ENCODE measurements around the gene DGLUCY.
A peak's percentile ranks its signal among the peaks of the same experiment; 100 is the strongest.
"Not testable (repeated sequence)": the region's sequence is repeated elsewhere in the genome, so short reads cannot be mapped to it uniquely, and the experiment has no call there.

DGLUCY gene

DNA sequence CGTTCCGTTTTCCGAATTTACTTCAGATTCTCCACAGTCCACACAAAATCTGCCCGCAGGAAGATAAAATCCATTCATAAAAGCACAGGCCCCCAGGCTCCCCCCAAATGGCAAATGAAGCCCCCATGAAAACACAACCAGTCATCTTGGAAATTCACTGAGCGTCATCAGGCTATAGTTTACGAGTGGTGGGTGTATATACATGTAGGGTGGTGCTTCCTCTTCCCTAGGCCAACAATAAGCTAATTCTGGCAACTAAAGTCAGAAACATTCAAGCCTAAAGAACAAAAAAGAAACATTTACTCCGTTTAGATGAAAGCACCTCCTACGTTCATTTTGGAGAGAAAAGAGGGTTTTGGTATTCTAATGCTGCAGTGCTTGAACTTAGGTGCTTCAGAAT, 124.8 kb downstream of the DGLUCY start:
- DNase-seq: no peak

DNA sequence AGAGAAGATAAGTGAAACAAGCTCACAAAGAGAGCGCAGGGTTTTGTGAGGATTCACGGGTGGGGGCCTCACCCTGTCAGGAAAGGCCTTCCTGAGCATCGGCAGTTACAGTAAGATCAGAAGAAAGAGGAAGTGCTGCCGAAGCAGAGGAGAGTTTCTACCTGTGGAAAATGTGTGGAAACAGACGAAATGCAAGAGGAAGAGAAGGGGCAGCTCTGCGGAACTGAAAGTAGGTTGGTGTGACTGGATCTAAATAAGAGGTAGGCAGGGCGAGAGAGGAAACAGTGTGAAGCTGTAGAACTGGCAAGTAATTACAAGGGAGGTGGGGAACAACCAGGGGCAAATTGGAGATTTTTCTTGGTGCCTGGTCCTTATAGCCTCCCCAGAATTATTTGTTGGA, 128.0 kb downstream of the DGLUCY start:
- no peak for DNase-seq

- DNase-seq: no peak
Measured at GRCh38 chr14:91242635-91243034, 128.8 kb downstream of the DGLUCY start.

DNA sequence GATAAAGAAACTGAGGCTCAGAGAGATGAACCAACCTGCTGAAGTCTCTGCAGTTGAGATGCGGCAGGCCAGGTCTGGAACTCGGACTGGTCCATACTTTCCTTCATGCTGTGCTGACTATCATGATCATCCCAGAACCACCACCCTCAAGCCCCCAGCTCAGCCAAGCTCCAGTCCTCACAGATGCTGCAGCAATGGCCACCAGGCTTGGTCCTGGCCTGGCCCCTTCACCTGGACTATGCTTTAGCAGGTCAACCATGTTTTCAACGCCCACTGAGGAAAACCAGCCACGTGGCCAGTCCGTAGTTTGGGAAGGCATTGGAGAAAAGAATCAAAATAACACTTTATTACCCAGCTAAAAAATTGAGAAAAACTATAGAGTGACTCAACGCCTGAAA, 129.2 kb downstream of the DGLUCY start:
- no peak for DNase-seq

GRCh38 chr14:91244501-91244901, 130.6 kb downstream of the DGLUCY start, which contains the start of gene GPR68:
TSS of gene GPR68 (minus strand) at chr14:91244704. CDS start at chr14:91235050, 9,654 bp downstream.
- no peak for DNase-seq

GRCh38 chr14:91245029-91245428, 131.2 kb downstream of the DGLUCY start:
- DNase-seq: no peak

DNA sequence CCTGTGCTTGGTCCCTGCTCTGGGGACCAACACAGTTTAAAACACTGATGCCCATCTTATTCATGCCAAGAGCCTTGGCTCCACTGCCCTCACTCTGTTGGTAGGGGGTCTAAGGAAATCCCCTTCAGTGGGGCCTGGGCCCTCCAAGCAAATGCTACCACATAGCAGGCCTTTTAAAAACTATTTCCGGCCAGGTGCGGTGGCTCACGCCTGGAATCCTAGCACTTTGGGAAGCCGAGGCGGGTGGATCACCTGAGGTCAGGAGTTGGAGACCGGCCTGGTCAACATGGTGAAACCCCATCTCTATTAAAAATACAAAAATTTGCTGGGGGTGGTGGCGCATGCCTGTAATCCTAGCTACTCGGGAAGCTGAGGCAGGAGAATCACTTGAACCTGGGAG, 131.7 kb downstream of the DGLUCY start:
- DNase-seq: not testable (repeated sequence)

DNA sequence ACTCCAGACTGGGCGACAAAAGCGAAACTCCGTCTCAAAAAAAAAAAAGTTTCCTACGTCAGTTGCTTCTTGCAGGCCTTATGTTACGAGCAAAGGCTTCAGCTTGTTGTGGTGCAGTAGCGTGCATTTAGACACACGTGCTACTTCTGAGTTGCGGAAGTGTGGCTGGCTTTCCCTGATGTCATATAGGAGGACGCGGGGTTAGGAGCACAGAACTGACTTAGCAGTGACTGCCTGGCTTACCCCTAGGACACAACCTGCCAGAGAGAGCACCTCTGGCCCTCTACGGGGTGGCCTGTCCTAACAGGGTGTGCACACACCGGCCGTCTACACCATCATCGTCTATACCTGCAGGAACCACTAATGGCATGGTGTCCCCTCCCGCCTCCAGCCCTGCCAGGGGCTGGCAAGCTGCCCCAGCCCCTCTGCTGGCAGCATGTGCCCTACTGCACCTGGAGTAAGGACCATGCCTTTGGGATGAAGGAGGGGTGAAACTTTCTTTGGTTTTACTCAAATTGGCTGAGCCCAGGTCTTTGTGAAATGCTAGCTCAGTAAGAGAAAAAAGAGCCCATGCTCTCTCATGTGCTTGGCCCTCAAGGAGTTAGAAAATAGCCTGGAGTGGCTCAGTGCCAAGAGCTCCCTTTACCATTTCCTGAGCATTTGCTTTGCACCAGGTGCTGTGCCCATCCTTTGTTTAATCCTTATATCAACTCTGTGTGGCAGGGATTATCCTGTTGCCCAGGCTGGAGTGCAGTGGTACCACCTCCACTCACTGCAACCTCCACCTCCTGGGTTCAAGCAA, 132.4 kb downstream of the DGLUCY start:
- DNase-seq: peak; percentile 58

GRCh38 chr14:91249841-91250616, 136.2 kb downstream of the DGLUCY start:
- DNase-seq: peak; percentile 95

DNA sequence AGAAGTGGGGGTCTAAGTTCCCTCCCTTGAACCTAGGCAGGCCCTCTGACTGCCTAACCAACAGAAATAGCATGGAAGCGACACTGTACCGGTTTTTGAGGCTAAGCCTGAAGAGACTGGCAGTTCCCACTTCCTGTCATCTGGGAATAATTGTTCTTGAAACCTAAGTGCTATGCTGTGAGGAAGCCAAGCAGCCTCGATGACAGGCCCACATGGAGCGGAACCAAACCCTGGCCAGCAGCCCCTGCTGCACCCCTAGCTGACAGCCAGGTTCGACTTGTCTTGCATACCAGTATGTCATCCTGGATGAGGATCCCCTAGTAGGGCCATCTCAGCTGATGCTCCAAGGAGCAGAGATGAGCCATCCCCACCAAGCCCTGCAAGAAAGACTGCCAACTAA, 137.0 kb downstream of the DGLUCY start:
- peak; percentile 60 for DNase-seq

DNA sequence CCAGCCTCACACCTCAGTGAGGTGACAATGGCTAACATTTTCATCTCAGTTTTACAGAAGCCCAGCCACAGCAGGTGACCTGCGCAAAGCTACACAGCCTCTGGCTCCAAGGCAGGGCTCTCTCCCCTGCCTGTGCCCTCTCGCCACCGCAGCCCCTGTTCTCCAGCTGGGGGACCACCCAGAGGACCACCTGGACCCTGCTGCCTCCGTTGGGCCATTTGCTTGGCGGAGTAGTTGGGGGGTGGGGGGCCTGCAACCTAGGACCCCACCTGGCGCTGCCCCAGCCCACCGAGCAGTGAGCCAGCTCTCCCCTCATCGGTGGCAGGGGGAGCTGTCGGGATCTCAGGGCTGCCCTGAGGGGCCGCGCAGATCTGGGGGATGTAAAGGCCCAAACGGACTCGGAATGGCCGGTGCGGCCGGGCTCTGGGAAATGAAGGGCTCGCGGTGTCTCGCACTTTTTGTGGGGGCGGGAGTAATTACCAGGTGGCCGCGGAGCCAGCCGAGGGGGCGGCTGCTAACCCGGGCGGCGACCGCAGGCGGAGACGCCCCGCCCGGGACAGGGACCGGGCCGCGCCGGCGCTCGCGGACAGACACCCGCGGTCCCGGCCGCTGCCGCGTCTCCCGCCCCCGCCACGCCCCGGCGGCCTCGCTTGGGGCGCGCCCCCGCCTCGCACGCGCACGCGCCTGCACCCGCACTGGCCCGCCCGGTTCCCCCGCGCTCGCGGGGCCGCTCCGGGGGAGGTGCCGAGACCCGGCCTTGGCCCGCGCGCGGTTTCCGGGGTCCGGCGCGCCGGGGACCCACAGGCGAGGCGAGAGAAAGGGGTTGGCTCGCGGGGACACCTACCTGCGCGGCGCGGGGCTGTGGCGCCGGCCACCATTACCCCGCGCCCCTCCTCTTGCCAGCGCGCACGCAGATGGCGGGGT, 139.3 kb downstream of the DGLUCY start:
- DNase-seq: peak; percentile 71

- peak; percentile 68 for DNase-seq
Measured at GRCh38 chr14:91253795-91254323, 140.0 kb downstream of the DGLUCY start.

DNA sequence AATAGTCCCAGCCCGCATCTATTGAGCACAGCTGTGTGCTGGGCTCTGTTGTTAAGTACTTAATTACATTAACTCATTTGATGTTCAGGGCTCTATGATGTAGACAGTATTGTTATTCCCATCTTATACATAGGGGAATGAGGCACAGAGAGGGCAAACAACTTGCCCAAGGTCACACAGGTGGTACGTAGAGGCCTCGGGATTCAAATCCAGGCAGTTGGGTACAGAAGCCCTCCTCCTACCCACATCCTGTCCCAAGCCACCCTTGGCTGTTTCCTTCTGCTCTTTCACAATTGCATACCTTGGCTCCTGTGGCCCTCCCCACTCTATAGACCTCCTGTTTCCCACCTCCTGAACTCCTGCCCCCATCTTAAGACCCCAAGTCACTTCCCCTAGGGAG, 140.6 kb downstream of the DGLUCY start:
- no peak for DNase-seq

GRCh38 chr14:91255026-91255695, 141.3 kb downstream of the DGLUCY start:
- DNase-seq: peak; percentile 23

DNA sequence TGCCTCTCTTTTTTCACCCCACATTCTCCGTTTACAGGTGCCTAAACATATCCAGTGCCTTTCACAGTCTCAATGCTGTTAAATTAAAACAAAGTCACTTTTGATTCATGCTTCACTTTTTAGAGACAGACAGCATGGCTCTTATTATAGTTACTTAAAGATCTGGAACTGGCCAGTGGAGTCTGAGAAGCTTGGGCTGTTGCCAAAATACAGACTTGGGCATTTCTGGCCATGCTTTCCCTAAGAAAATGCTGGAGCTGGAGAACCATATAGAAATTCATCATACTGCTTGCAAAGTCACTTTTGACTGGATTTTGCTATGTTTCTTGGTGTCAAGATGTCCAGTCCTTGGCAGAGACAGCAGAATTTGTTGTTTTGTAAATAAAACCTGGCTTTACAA, 142.8 kb downstream of the DGLUCY start:
- DNase-seq: no peak

- no peak for DNase-seq
Measured at GRCh38 chr14:91257328-91258010, 143.6 kb downstream of the DGLUCY start.

- DNase-seq: no peak
Measured at GRCh38 chr14:91258011-91258618, 144.2 kb downstream of the DGLUCY start.

GRCh38 chr14:91258876-91259275, 145.0 kb downstream of the DGLUCY start:
- DNase-seq: no peak

DNA sequence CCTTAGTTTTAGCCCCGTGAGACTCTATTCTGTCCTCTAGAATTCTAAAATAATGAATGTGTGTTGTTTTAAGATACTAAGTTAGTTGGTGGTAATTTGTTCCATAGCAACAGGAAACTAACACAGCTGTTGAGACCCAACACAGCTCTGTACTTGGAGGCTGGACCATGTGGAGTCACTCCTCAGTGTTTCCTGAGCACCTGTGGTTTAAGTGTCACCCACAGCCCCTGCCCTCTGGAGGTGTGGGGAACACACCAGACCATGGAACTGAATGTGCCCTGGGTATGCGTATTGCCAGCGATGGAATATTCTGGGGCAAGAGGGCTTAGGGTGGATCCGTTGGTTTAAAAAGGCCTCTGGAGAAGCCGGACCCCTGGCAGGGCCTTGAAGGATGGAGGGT, 147.2 kb downstream of the DGLUCY start:
- DNase-seq: no peak

GRCh38 chr14:91261986-91262549, 148.2 kb downstream of the DGLUCY start:
- no peak for DNase-seq

GRCh38 chr14:91263329-91263728, 149.5 kb downstream of the DGLUCY start:
- no peak for DNase-seq

Measured in DMS53 (cell line).